Ascending aorta (tissue), 2 donors: ENCODE data around the gene TNFRSF8. TPM values are rescaled to one million over a fixed set of nuclear protein-coding genes. Genes with fewer than 3 reads are reported as not detected.
A peak's percentile ranks its signal among the peaks of the same experiment; 100 is the strongest.

Experiments
- DNase-seq, 2 donors: peaks; one replicate each; pipeline ENCODE4 v3.0.0-alpha.2; 2019; ENCODE audit warnings: low spot score in 2 of 2
- H3K27ac ChIP-seq, 2 donors: fragments of 200-600 bp; sonication (generic); one replicate each; pipeline ENCODE4 v1.5.1; 2016 to 2017; ENCODE audit warnings: mild to moderate bottlenecking in 1 of 2
- H3K27me3 ChIP-seq: fragments of 200-600 bp; sonication (generic); one replicate; pipeline ENCODE4 v1.5.1; 2017
- H3K36me3 ChIP-seq, 2 donors: fragments of 200-600 bp; sonication (generic); one replicate each; pipeline ENCODE4 v1.5.1; 2016
- H3K4me1 ChIP-seq, 2 donors: fragments of 200-600 bp; sonication (generic); one replicate each; pipeline ENCODE4 v1.5.1; 2016 to 2017; ENCODE audit warnings: mild to moderate bottlenecking in 1 of 2
- H3K4me3 ChIP-seq, 2 donors: fragments of 200-600 bp; sonication (generic); one replicate each; pipeline ENCODE4 v1.5.1; 2016 to 2017; ENCODE audit warnings: mild to moderate bottlenecking in 1 of 2
- H3K9me3 ChIP-seq, 2 donors: fragments of 200-600 bp; sonication (generic); one replicate each; pipeline ENCODE4 v1.5.1; 2016
- CTCF ChIP-seq, 3 experiments: fragments of 200-600 bp in 2 of 3; fragments of 450-650 bp in 1 of 3; sonication (generic) in 2 of 3; IDR thresholded peaks; one replicate each; pipeline ENCODE4 v1.5.1; 2016 to 2019; ENCODE audit warnings: antibody characterized with exemption in 3 of 3, mild to moderate bottlenecking in 1 of 3, moderate library complexity in 1 of 3
- intact Hi-C: fragments of 100-400 bp; cut with DNase I; formaldehyde crosslinking; loops from one replicate; pipeline ENCODE4 v1.15.1; 2023
- total RNA-seq: library from RNA; depleted of rRNA; stranded (reverse); fragments of >200 nt; gene quantifications from one replicate; pipeline ENCODE4 v1.1.0, GENCODE V29; 2016

The TNFRSF8 gene
- total RNA-seq, 1 donor from 2014 or later = 22.8 TPM

GRCh38 chr1:12186679-12186985 lies 123.5 kb downstream of the TNFRSF8 start:
- Histone ChIP-seq H3K27me3 (no peaks in the 10 kb centered on the region), H3K4me3 (no peak overlapping the region), H3K4me1 (peaks cover 0 to 10% of the 10 kb centered on the region in 2 donors), H3K36me3 (no peaks in the 10 kb centered on the region), H3K27ac (peak overlapping the region in 1 of 2 donors; percentile 46), H3K9me3 (no peaks in the 10 kb centered on the region)
- intact Hi-C loops = no loop called here
- DNase-seq = no peak
- TF ChIP-seq CTCF (IDR thresholded peaks at IDR 0.05) = no peak

DNA sequence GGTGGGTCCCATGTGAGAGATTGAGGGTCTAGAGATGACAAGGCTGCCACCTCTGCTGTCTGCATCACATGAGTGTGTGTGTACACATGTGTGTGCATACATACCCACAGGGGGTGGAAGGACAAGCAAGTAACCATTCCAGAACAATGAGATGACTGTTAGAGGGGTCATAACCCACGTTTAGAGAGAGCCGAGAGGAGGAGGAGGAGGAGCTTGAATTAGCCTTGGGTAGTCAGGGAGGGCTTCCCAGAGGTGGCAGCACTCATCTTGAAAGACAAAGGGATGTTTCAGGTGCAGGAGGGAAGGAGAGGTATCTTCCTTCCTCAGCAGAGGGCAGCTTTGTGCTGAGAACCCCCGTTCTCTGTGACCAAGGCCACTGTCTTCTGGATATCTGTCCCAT lies 125.0 kb downstream of the TNFRSF8 start:
- no peaks in the 10 kb centered on the region for H3K27me3 ChIP-seq
- no peak for DNase-seq
- H3K4me1 ChIP-seq = peaks cover 0 to 10% of the 10 kb centered on the region in 2 donors
- H3K9me3 ChIP-seq = no peaks in the 10 kb centered on the region
- no peak overlapping the region for H3K27ac ChIP-seq
- intact Hi-C loops = no loop called here
- H3K4me3 ChIP-seq = no peak overlapping the region
- H3K36me3 ChIP-seq = peaks cover 0 to 3% of the 10 kb centered on the region in 2 donors
- TF ChIP-seq CTCF (IDR thresholded peaks at IDR 0.05) = no peak

DNA sequence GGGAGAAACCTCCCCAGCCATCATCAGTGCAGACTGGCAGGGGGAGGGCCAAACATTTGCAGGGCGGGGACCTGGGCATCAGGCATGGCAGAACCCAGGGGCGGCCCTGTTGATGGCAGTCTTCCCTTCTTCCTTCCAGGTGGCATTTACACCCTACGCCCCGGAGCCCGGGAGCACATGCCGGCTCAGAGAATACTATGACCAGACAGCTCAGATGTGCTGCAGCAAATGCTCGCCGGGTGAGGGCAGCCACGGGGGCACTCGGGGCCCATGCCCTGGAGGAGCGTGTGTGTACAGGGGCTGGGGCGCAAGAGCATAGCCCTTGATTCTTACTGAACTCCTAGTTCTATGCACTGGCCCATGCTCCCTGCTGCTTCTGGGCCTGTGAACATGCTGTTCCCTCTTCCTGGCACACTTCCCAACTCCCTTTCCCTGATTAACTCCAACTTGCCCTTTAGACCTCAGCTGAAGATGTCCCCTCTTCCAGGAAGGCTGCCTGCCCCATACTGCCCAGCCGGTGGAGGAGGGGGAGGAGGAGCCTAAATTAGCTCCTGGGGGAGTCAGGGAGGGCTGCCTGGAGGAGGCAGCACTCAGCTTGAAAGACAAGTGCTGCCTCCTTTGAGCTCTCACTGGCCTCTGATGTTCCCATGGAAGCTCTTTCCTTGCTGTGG lies 125.7 kb downstream of the TNFRSF8 start:
- DNase-seq = no peak
- no peak overlapping the region for H3K4me3 ChIP-seq
- peaks cover 0 to 10% of the 10 kb centered on the region in 2 donors for H3K4me1 ChIP-seq
- H3K36me3 ChIP-seq = peaks cover 0 to 5% of the 10 kb centered on the region in 2 donors
- no peaks in the 10 kb centered on the region for H3K27me3 ChIP-seq
- TF ChIP-seq CTCF (IDR thresholded peaks at IDR 0.05) = no peak
- no peak overlapping the region for H3K27ac ChIP-seq
- H3K9me3 ChIP-seq = no peaks in the 10 kb centered on the region
- intact Hi-C loops = no loop called here

DNA sequence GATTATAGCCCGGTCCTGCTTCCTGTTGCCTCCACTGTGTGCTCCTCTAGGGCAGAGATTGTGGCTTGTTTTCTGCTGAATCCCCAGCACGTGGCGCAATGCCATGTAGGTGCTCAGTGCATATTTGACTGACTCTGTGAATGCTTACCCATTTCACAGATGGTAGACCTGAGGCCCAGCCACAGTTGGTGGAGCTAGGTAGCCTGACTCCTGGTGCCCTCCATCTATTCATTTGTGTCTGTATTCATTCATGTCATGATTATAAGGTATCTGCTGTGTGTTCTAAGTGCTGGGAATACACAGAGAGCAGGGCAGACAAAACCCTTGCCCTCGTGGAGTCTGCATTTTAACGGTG lies 126.2 kb downstream of the TNFRSF8 start:
- no peak overlapping the region for H3K4me3 ChIP-seq
- peaks cover 0 to 5% of the 10 kb centered on the region in 2 donors for H3K36me3 ChIP-seq
- no peaks in the 10 kb centered on the region for H3K9me3 ChIP-seq
- H3K27me3 ChIP-seq = no peaks in the 10 kb centered on the region
- peaks cover 0 to 10% of the 10 kb centered on the region in 2 donors for H3K4me1 ChIP-seq
- TF ChIP-seq CTCF (IDR thresholded peaks at IDR 0.05) = no peak
- intact Hi-C loops = no loop called here
- no peak for DNase-seq
- H3K27ac ChIP-seq = no peak overlapping the region

DNA sequence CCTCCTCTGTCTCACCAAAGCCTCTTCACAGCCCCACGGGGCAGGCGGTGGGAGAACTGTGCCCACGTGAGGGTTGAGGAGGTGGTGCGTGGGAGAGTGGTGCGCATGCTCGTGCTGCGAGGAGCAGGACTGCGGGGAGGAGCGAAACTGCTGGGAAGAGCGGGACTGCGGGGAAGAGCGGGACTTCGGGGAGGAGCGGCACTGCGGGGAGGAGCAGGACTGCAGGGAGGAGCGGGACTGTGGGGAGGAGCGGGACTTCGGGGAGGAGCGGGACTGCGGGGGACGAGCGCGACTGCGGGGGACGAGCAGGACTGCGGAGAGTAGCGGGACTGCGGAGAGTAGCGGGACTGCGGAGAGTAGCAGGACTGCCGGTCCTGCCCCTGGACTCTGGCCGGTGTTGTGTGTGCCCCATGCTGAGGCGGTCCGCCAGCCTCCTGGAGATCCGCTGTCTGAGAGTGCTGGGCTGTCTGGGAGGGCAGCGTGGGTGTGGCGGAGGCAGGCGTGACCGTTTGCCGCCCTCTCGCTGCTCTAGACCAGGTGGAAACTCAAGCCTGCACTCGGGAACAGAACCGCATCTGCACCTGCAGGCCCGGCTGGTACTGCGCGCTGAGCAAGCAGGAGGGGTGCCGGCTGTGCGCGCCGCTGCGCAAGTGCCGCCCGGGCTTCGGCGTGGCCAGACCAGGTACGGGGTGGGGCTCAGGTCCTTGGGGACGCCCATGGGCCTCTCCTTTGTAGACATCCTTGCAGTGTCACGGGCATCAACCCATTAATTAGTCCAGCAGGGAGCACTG lies 128.3 kb downstream of the TNFRSF8 start:
- no peaks in the 10 kb centered on the region for H3K4me1 ChIP-seq
- TF ChIP-seq CTCF (IDR thresholded peaks at IDR 0.05) = no peak
- intact Hi-C loops = no loop called here
- no peaks in the 10 kb centered on the region for H3K9me3 ChIP-seq
- DNase-seq = no peak
- H3K36me3 ChIP-seq = peaks cover 0 to 5% of the 10 kb centered on the region in 2 donors
- H3K4me3 ChIP-seq = no peak overlapping the region
- no peaks in the 10 kb centered on the region for H3K27me3 ChIP-seq
- no peak overlapping the region for H3K27ac ChIP-seq

Other genes starting within 250 kb of the TNFRSF8 start
- not detected for gene NPPA, start 215.5 kb upstream of the TNFRSF8 start, total RNA-seq
- gene NPPB, start 204.4 kb upstream of the TNFRSF8 start, total RNA-seq = not detected
- 206 TPM for gene KIAA2013, start 136.9 kb upstream of the TNFRSF8 start, total RNA-seq
- gene PLOD1, start 128.6 kb upstream of the TNFRSF8 start, total RNA-seq = 79.9 TPM
- 85.6 TPM for gene MFN2, start 82.9 kb upstream of the TNFRSF8 start, total RNA-seq
- gene MIIP, start 43.8 kb upstream of the TNFRSF8 start, total RNA-seq = 51.5 TPM
- gene TNFRSF1B, start 103.7 kb downstream of the TNFRSF8 start, total RNA-seq = 139 TPM
- 28.3 TPM for gene VPS13D, start 166.7 kb downstream of the TNFRSF8 start, total RNA-seq